ENCODE measurements around the gene IFT74.
"Not testable (repeated sequence)": the region's sequence is repeated elsewhere in the genome, so short reads cannot be mapped to it uniquely, and the experiment has no call there.

Gene IFT74

GRCh38 chr9:27073841-27074728 is 117.9 kb downstream of the IFT74 start:
- no peak for DNase-seq (ENCODE audit: low read depth in 2 of 2)

- no peak for DNase-seq (ENCODE audit: low read depth in 2 of 2)
Observed at GRCh38 chr9:27078685-27079084, 122.5 kb downstream of the IFT74 start.

- no peak for DNase-seq (ENCODE audit: low read depth in 2 of 2)
Observed at GRCh38 chr9:27085456-27085855, 129.2 kb downstream of the IFT74 start.

GRCh38 chr9:27086818-27087680 is 130.8 kb downstream of the IFT74 start:
- DNase-seq (ENCODE audit: low read depth in 2 of 2): no peak

GRCh38 chr9:27088981-27089380 is 132.8 kb downstream of the IFT74 start:
- DNase-seq (ENCODE audit: low read depth in 2 of 2): no peak

- DNase-seq (ENCODE audit: low read depth in 2 of 2): no peak
Observed at GRCh38 chr9:27089706-27090105, 133.5 kb downstream of the IFT74 start.

GRCh38 chr9:27090231-27090630 is 134.0 kb downstream of the IFT74 start:
- DNase-seq (ENCODE audit: low read depth in 2 of 2): no peak

- DNase-seq (ENCODE audit: low read depth in 2 of 2): no peak
Observed at GRCh38 chr9:27090711-27091110, 134.5 kb downstream of the IFT74 start.

GRCh38 chr9:27092496-27092895 is 136.3 kb downstream of the IFT74 start:
- DNase-seq (ENCODE audit: low read depth in 2 of 2): not testable (repeated sequence)

- not testable (repeated sequence) for DNase-seq (ENCODE audit: low read depth in 2 of 2)
Observed at GRCh38 chr9:27093384-27094067, 137.3 kb downstream of the IFT74 start.

- DNase-seq (ENCODE audit: low read depth in 2 of 2): no peak
Observed at GRCh38 chr9:27094640-27095298, 138.6 kb downstream of the IFT74 start.

- DNase-seq (ENCODE audit: low read depth in 2 of 2): no peak
Observed at GRCh38 chr9:27107241-27107640, 151.0 kb downstream of the IFT74 start.

- no peak for DNase-seq (ENCODE audit: low read depth in 2 of 2)
Observed at GRCh38 chr9:27108981-27109541, 152.8 kb downstream of the IFT74 start, which contains the start of gene TEK. Gene TEK (plus strand): TSS chr9:27109225. CDS start chr9:27109591, 366 bp downstream.

GRCh38 chr9:27109621-27110020 is 153.4 kb downstream of the IFT74 start:
- DNase-seq (ENCODE audit: low read depth in 2 of 2): no peak

GRCh38 chr9:27110181-27110580 is 154.0 kb downstream of the IFT74 start:
- no peak for DNase-seq (ENCODE audit: low read depth in 2 of 2)

GRCh38 chr9:27112235-27112634 is 156.0 kb downstream of the IFT74 start:
- no peak for DNase-seq (ENCODE audit: low read depth in 2 of 2)

All from stimulated activated CD8-positive, alpha-beta memory T cell treated with anti-CD3 and anti-CD28 coated beads, Interleukin-2, amount 100 ng/mL, for 48 hours (primary cell).